HG02884 (cell line): Measurements from ENCODE around the gene PGA4.

Source experiments
- ATAC-seq: cut with Tn5 transposase; IDR thresholded peaks from one replicate; pipeline ENCODE4 v1.9.1; 2021; ENCODE audit warnings: mild to moderate bottlenecking, moderate library complexity; ENCODE audit not compliant: unreplicated experiment

Gene PGA4

GRCh38 chr11:61277186-61278000 lies 55.2 kb downstream of the PGA4 start:
- no peak for ATAC-seq

- no peak for ATAC-seq
Observed at GRCh38 chr11:61278001-61278470, 55.9 kb downstream of the PGA4 start.

GRCh38 chr11:61279934-61280659 lies 58.0 kb downstream of the PGA4 start:
- no peak for ATAC-seq

GRCh38 chr11:61280883-61281580 lies 58.9 kb downstream of the PGA4 start:
- no peak for ATAC-seq
